ENCODE measurements around the gene S100A4.
"Not testable (repeated sequence)": the region's sequence is repeated elsewhere in the genome, so short reads cannot be mapped to it uniquely, and the experiment has no call there.

S100A4 gene

DNA sequence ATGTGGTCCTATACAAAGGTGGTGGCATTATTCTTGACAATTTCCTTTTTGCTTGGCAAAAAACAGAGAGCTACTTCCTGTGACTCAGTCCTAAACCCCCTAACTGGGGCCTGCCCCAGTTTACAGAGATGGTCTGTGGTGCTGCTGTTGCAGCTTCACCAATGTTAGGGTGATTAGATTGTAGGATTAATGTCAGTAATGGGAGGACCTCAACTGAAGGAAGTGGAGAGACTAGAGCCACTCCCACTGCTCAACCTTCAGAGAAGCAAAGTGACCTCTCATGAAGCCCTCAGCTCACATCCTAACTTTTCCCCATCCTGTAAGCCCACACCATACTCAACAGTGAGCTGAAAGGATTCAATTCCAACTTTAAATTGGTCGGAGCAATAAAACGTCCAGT, 13.4 kb downstream of the S100A4 start:
- no peak for DNase-seq

- no peak for DNase-seq
Observed at GRCh38 chr1:153531638-153532037, 14.0 kb downstream of the S100A4 start.

DNA sequence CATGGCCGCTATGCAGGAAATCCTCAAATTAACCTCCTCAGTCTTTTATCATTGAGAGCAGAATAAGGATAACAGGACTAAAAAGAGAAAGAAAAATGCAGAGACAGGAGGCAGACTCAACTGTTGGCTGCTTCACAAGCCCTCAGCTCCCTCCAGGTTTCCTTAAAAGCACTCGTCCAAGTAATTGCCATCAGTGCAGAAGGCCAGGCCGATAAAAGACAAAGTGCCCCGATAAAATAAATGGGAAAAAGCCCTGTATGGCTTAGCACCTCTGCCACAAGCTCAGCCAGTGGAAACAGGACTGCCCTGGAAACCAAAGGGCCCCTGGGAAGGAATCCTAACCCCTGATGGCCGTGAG, 17.9 kb downstream of the S100A4 start:
- DNase-seq = no peak

GRCh38 chr1:153527023-153527682, 18.5 kb downstream of the S100A4 start:
- peak; percentile 33 for DNase-seq

DNA sequence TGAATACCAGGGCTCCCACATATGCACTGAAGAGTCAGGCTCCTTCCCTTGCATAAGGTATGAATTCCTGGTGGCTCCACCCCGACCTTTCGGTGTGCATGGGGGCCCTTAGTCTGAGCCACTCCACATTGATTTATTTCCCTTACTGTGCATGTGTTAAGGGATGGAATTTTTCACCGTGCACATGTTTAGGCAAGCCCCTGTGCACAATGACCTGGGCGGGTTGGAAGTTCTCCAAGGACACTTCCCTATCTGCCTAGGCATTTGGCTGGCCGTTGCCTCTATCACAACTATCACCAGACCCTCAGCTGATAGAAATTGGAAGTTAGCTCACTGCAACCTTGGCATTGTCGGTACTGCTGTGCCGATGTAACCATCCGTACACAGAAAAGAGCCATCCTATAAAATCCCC, 19.5 kb downstream of the S100A4 start:
- DNase-seq = peak; percentile 95

GRCh38 chr1:153525088-153525728, 20.4 kb downstream of the S100A4 start:
- DNase-seq = no peak

DNA sequence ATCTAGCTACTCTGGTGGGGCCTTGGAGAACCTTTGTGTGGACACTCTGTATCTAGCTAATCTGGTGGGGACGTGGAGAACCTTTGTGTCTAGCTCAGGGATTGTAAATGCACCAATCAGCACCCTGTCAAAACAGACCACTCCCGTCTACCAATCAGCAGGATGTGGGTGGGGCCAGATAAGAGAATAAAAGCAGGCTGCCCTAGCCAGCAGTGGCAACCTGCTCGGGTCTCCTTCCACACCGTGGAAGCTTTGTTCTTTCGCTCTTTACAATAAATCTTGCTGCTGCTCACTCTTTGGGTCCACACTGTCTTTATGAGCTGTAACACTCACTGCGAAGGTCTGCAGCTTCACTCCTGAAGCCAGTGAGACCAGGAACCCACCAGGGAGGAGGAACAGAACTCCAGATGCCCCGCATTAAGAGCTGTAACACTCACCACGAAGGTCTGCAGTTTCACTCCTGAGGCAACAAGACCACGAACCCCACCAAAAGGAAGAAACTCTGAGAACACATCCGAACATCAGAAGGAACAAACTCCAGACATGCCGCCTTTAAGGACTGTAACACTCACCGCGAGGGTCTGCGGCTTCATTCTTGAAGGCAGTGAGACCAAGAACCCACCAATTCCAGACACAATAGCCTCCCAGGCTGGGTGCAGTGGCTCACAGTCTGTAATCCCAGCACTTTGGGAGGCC, 23.1 kb downstream of the S100A4 start:
- not testable (repeated sequence) for DNase-seq

DNA sequence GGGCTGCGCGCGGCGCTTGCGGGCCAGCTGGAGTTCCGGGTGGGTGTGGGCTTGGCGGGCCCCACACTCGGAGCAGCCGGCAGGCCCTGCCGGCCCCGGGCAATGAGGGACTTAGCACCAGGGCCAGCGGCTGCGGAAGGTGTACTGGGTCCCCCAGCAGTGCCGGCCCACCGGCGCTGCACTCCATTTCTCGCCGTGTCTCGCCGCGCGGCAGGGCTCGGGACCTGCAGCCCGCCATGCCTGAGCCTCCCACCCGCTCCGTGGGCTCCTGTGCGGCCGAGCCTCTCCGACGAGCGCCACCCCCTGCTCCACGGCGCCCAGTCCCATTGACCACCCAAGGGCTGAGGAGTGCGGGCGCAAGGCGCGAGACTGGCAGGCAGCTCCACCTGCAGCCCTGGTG, 23.8 kb downstream of the S100A4 start:
- not testable (repeated sequence) for DNase-seq

DNA sequence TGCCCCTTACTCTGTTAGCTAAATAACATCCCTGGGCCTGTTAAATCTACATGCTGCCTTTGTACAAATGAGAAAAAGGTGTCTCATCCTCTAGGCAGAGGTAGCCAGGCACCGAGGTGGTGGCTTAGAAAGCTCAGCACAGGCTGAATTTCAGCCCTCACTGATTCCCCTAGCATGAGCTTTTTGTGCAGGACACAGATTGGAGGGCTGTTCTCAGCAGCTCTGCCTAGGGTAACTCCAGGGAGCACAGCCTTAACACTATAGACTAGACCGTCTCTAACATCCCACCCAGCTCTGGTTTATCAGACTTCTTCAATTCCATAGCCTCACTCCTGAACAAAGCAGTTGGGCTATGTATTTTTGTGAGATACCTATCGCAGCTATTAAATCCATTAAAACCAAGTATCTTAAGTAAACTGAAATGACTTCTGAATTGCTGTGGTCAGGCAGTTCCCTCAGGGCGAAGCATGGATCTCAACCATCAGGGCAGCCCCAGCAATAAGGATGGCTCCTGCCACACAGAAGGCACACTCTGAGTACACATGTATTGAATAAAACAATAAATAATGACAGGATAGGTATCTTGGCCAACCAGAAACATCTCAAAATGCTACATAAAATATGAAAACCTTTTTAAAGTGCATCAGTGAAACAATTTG, 24.7 kb downstream of the S100A4 start:
- no peak for DNase-seq

DNA sequence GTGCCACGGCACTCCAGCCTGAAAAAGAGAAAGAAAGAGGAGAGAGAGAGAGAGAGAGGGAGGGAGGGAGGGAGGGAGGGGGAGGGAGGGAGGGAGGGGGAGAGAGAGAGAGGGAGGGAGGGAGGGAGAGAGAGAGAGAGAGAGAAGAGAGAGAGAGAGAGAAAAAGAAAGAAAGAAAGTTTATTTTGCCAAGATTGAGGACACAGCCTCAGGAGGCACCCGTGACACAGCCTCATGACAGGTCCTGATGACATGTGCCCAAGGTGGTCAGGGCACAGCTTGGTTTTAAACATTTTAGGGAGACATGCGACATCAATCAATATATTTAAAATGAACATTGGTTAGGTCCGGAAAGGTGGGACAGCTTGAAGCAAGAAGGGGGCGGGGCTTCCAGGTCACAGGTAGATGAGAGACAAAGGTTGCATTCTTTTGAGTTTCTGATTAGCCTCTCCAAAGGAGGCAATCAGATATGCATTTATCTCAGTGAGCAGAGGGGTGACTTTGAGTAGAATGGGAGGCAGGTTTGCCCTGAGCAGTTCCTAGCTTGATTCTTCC, 25.4 kb downstream of the S100A4 start:
- not testable (repeated sequence) for DNase-seq

- no peak for DNase-seq
Observed at GRCh38 chr1:153519242-153519641, 26.4 kb downstream of the S100A4 start.

GRCh38 chr1:153515504-153516394, 29.9 kb downstream of the S100A4 start:
- DNase-seq = peak; percentile 69

- no peak for DNase-seq
Observed at GRCh38 chr1:153513666-153514065, 31.9 kb downstream of the S100A4 start.

- peak; percentile 35 for DNase-seq
Observed at GRCh38 chr1:153513023-153513422, 32.6 kb downstream of the S100A4 start.

DNA sequence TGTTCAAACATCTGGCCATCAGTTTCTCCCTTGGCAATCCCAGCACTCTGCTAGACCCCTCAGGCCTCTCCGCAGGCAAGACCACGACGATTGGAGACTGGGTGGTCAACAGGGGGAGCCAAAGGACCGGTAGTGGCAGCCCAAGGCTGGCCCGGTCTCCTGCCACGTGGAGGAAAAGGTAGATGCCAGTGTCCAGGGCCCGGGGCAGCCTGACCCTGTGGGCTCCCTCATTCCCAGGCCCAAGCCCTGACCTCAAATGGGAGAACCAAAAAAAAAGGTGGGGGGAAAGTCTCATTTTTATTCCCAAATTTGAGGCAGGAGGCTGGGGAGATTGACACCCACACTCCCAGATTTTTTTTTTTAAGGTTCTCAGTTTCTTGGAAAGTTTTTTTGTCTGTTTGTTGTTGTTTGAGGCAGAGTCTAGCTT, 34.6 kb downstream of the S100A4 start:
- DNase-seq = peak; percentile 88

DNA sequence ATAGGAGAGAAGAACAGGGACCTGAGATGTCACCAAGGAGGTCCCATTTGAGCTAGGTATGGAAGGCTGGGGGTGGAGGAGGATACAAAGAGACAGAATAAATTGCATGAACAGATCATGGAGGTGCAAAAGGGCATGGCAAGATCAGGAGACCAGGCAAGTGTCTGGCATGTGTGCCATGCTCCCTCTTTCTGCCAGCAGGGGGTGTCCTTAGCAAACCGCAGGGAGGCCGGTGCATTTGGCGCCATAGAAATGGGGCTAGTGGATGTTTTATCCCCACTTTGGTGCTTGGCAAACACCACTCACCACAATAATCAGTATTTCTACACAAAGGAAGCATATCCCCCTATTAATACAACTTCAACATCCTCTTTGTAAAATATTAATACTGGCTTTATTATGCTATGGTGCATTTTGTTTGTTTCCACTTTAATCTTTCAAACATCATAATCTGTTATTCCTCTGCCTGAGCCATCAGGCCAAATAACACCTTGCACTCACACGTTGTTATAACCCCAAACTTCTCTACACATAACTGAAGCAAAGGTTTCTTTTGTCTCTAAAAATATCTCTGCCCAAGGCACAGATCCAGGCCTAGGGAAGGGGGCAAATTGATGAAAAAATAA, 35.8 kb downstream of the S100A4 start:
- peak; percentile 78 for DNase-seq

DNA sequence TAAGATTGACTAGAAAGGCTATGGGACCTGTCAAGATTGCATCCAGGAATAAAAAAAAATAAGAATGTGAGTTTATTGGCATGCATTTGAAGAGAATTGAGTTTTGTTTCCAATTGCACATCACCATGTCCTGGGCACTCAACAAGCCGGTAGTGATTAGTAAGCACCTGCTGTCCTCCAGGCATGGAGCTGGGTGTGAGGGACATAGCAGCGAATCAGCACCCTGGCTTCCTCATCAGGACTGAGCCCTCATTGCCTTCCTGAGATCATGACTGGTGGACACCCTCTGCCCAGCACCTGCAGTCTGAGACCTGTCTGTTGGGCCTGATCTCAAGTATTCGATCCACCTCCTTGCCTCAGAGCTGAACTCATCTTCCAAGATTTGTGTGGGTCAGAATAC, 36.6 kb downstream of the S100A4 start:
- no peak for DNase-seq

DNA sequence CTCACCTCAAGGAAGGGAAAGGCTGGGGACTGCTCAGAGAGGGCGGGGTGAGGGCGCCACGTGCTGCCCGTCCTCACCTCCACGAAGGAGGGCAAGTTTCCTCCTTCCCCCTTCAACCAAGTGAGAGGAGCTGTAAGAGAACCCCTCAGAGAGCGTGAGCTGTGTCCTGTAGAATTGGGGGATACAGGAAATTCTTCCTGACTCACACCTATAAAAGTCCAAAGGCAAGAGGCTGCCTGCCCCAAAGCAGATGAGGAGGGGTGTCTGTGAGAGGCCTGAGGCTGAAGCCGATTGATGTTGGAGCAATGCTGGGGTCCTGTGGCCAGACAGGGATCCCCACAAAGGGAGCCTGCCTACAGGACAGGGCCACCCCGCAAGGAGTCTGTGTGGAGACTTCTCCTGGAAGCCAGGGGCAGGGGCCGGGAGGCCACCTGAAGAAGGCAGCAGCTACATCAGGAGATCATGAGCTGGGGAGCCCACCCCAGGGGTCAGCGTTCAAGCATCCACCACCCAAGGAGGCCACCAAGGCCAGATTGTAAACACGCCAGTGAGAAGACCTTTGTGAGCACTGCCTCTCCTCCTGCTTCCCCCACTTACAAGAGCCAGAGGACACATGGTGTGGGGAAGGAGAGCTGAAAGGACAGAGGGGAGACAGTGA, 37.6 kb downstream of the S100A4 start:
- no peak for DNase-seq

GRCh38 chr1:153506831-153507413, 38.7 kb downstream of the S100A4 start:
- no peak for DNase-seq

- no peak for DNase-seq
Observed at GRCh38 chr1:153506386-153506785, 39.2 kb downstream of the S100A4 start.

GRCh38 chr1:153505576-153505975, 40.0 kb downstream of the S100A4 start:
- no peak for DNase-seq

Measured in NCI-H345 (cell line).